ENCODE data around the gene CPSF6. TPM values are rescaled to one million over a fixed set of nuclear protein-coding genes. Genes with fewer than 3 reads are reported as not detected.

The CPSF6 gene
- total and polyA plus RNA-seq, 2 of the 4 experiments (the other 2 are of a cell fraction) = 9.1 to 39.3 TPM

- no peak for TF ChIP-seq NFE2L2 (IDR thresholded peaks at IDR 0.05; ENCODE audit: low read depth, low read length)
These were observed 599 bp upstream of the CPSF6 start (continued) for GRCh38 chr12:69238589-69239351.

GRCh38 chr12:69239922-69240630 lies 707 bp downstream of the CPSF6 start:
- ChIA-PET POLR2A (ENCODE audit: unreplicated experiment) (no interaction called here), CTCF (no interaction called here)
- Histone ChIP-seq H3K9ac (ENCODE audit: low read depth, low read length) (peak overlapping the region; percentile 88), H3K23ac (ENCODE audit: low read depth, low read length) (peak overlapping the region; percentile 86; the same call in 1 of the 2 replicates), H3K27me3 (ENCODE audit: control insufficient read depth, insufficient read depth, low read length) (no peaks in the 10 kb centered on the region), H3K79me1 (ENCODE audit: low read depth in 1 of 2, low read length in 2 of 2) (peaks cover 0 to 28% of the 10 kb centered on the region in 2 experiments; a peak in 2 of 4 replicates), H2BK15ac (ENCODE audit: low read depth, low read length) (no peak overlapping the region), H4K91ac (ENCODE audit: insufficient read depth, low read depth, low read length) (no peak overlapping the region), H4K5ac (ENCODE audit: low read depth, low read length) (no peak overlapping the region; the same call in 1 of the 2 replicates), H3K4me3 (ENCODE audit: insufficient read depth, low read depth, low read length) (peak overlapping the region; percentile 92), H2BK20ac (ENCODE audit: low read depth, low read length) (no peak overlapping the region), H3K36me3 (ENCODE audit: control insufficient read depth, insufficient read depth, low read length) (peaks cover 2% of the 10 kb centered on the region; the same call in 1 of the 2 replicates), H4K20me1 (ENCODE audit: insufficient read depth, low read length) (peaks cover 49% of the 10 kb centered on the region), H3K9me3 (ENCODE audit: control insufficient read depth, insufficient read depth, low read length) (no peaks in the 10 kb centered on the region), H3K4me1 (ENCODE audit: control insufficient read depth, insufficient read depth, low read length) (peaks cover 5% of the 10 kb centered on the region), H4K8ac (ENCODE audit: low read depth in 2 of 2, low read length in 2 of 2) (no peak overlapping the region), H3K27ac (ENCODE audit: insufficient read depth, low read length) (peak overlapping the region; percentile 75), H2AFZ (replicated peaks; ENCODE audit: low read length, poor library complexity) (peak overlapping the region; percentile 93), H3K4ac (ENCODE audit: low read depth, low read length) (peak overlapping the region; percentile 50; the same call in 1 of the 2 replicates), H2BK120ac (ENCODE audit: low read depth, low read length) (no peak overlapping the region), H2BK5ac (ENCODE audit: low read depth, low read length, poor library complexity, severe bottlenecking) (peak overlapping the region; percentile 80), H2AK9ac (replicated peaks; ENCODE audit: low read depth, low read length, poor library complexity) (peak overlapping the region; percentile 84), H3K9me1 (ENCODE audit: insufficient read depth, low read length) (peaks cover 16% of the 10 kb centered on the region), H2AK5ac (ENCODE audit: low read depth, low read length) (no peak overlapping the region), H3K18ac (ENCODE audit: low read depth, low read length) (peak overlapping the region; percentile 64), H3K14ac (replicated peaks; ENCODE audit: low read depth, low read length) (peak overlapping the region; percentile 87), H3K4me2 (ENCODE audit: low read depth, low read length) (peak overlapping the region; percentile 98), H3K56ac (ENCODE audit: extremely low read depth, insufficient read depth, low read length) (peak overlapping the region; percentile 91)
- TSS peak; percentile 6 for BruUV-seq (replicated peaks)
- intact Hi-C loops (cut with micrococcal nuclease) = no loop called here
- ATAC-seq (ENCODE audit: low read depth) (peak; percentile 61), DNase-seq (peak; percentile 15)
- in situ Hi-C loops (cut with MboI; ENCODE audit: low sequenced_read_pairs) = loop anchor here (10.0 kb wide), 1 partner anchor 375 kb away; no protein-coding TSS in a partner anchor
- WGBS, 2 experiments (ENCODE audit: extremely low coverage in 2 of 2, insufficient read length in 1 of 2) = 0% methylated on average over 20 of the region's 68 CpGs; no CpG with 5 or more reads in 1 of the 2 experiments
- dilution Hi-C loops (cut with HindIII; ENCODE audit: low sequenced_read_pairs, unreplicated experiment) = no loop called here
- TF ChIP-seq MAFK (IDR thresholded peaks at IDR 0.05; ENCODE audit: low read depth, low read length) (no peak), BHLHE40 (IDR thresholded peaks at IDR 0.05; ENCODE audit: low read depth, low read length) (no peak), RCOR1 (IDR thresholded peaks at IDR 0.05; ENCODE audit: insufficient replicate concordance, low read length) (no peak), MAZ (IDR thresholded peaks at IDR 0.05; ENCODE audit: borderline replicate concordance, low read depth, low read length) (no peak), CTCF (conservative IDR thresholded peaks at IDR 0.05; ENCODE audit: low read depth, low read length) (no peak), RAD21 (IDR thresholded peaks at IDR 0.05; ENCODE audit: low read length) (no peak), FOS (IDR thresholded peaks at IDR 0.05; ENCODE audit: low read depth, low read length) (no peak), USF2 (IDR thresholded peaks at IDR 0.05; ENCODE audit: low read depth, low read length) (no peak), SMC3 (IDR thresholded peaks at IDR 0.05; ENCODE audit: low read depth, low read length) (no peak), CHD1 (IDR thresholded peaks at IDR 0.05; ENCODE audit: low read depth, low read length) (no peak)

All from IMR-90 (cell line).